Naive thymus-derived CD8-positive, alpha-beta T cell (primary cell): ENCODE data around the gene CTNND1. TPM values are rescaled to one million over a fixed set of nuclear protein-coding genes. Genes with fewer than 3 reads are reported as not detected.

Experiments
- ATAC-seq, 2 donors: fragments of 150-1000 bp; cut with Tn5 transposase in 1 of 2; sonication (Bioruptor Pico), chemical (Tn5 transposase) in 1 of 2; 1 replicate in 1 of 2; 2 replicates in 1 of 2; pipeline ENCODE4 v1.10.0; 2021; ENCODE audit warnings: mild to moderate bottlenecking in 2 of 2, moderate library complexity in 2 of 2
- POLR2A ChIA-PET: fragments of 350-600 bp; sonication (Branson Sonifier 250); formaldehyde crosslinking; loops from one replicate; lab custom pipeline; 2021; ENCODE audit warnings: antibody characterized with exemption; lab: Charles Lee
- DNase-seq, 10 donors: peaks; one replicate each; pipeline versions ENCODE4 v3.0.0 to v3.0.0-alpha.2; 2020 to 2022
- H3K27ac Mint-ChIP-seq, 10 donors: one replicate each; pipeline ENCODE4 v1.8.0; 2020 to 2022; ENCODE audit warnings: mild to moderate bottlenecking in 10 of 10, mixed read lengths in 10 of 10, moderate library complexity in 4 of 10, inconsistent platforms in 1 of 10
- H3K27me3 Mint-ChIP-seq, 5 donors: one replicate each; pipeline ENCODE4 v1.8.0; 2021 to 2022; ENCODE audit warnings: mixed read lengths in 5 of 5
- H3K36me3 Mint-ChIP-seq, 3 donors: one replicate each; pipeline ENCODE4 v1.8.0; 2020 to 2022; ENCODE audit warnings: mixed read lengths in 3 of 3, mild to moderate bottlenecking in 2 of 3, inconsistent platforms in 1 of 3
- H3K4me1 Mint-ChIP-seq, 4 donors: one replicate each; pipeline ENCODE4 v1.8.0; 2021 to 2022; ENCODE audit warnings: mixed read lengths in 4 of 4
- H3K4me3 Mint-ChIP-seq, 10 donors: one replicate each; pipeline ENCODE4 v1.8.0; 2020 to 2022; ENCODE audit warnings: mild to moderate bottlenecking in 10 of 10, mixed read lengths in 10 of 10, moderate library complexity in 6 of 10, inconsistent platforms in 1 of 10
- H3K9me3 Mint-ChIP-seq, 9 donors: one replicate each; pipeline ENCODE4 v1.8.0; 2020 to 2022; ENCODE audit warnings: mixed read lengths in 9 of 9, mild to moderate bottlenecking in 3 of 9, inconsistent platforms in 1 of 9, moderate library complexity in 1 of 9
- polyA plus RNA-seq, 3 donors: library from polyadenylated mRNA; unstranded; fragments of 300-500 nt; fragmentation: Illumina TruSeq; gene quantifications; one replicate each; pipeline ENCODE4 v1.2.3, GENCODE V29; 2021
- total RNA-seq, 8 experiments: library from RNA in 2 of 8; stranded (reverse) in 2 of 8; gene quantifications; one replicate each; pipeline ENCODE4 v1.2.3 and lab custom pipeline; 2021 to 2026

CTNND1 gene
- total and polyA plus RNA-seq, 5 experiments from 2014 or later, result 1.3 to 19.1 (median 1.5) TPM

GRCh38 chr11:57785072-57785471 lies 23.5 kb downstream of the CTNND1 start:
- Mint-ChIP-seq H3K27me3 (no peaks in the 10 kb centered on the region), H3K27ac (peak overlapping the region in 3 of 10 donors; percentile 45 to 53 (median 52)), H3K36me3 (peaks cover 0 to 2% (median 0%) of the 10 kb centered on the region in 3 donors), H3K9me3 (no peaks in the 10 kb centered on the region), H3K4me1 (peaks cover 10 to 57% (median 21%) of the 10 kb centered on the region in 4 donors), H3K4me3 (no peak overlapping the region)
- ATAC-seq (no peak), DNase-seq (no peak)
- POLR2A ChIA-PET, result interaction anchor here (1.0 kb wide), 1 partner anchor 44 kb away, joined by 3 read pairs; the partner anchor contains the start of gene SELENOH

DNA sequence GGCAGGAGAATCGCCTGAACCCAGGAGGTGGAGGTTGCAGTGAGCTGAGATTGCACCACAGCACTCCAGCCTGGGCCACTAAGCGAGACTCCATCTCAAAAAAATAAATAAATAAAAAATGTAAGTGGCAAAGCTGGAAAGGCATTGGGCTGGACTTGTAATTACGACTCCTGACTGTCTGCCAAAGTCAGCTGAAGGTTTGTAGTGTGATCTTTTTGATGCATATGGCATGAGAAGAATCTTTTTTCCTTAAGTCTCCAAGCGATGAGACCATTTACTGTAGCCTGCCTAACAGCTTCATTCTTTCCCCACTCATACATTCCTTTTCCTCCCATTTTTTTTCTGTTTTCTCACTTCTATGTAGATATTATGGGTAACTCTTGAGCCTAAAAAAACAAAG lies 24.8 kb downstream of the CTNND1 start:
- no peaks in the 10 kb centered on the region for H3K36me3 Mint-ChIP-seq
- no peak overlapping the region for H3K4me3 Mint-ChIP-seq
- DNase-seq (no peak), ATAC-seq (no peak)
- POLR2A ChIA-PET, result interaction anchor here (0.6 kb wide), 3 partner anchors 12 to 739 kb away, joined by 3 read pairs; no protein-coding TSS in a partner anchor
- no peaks in the 10 kb centered on the region for H3K27me3 Mint-ChIP-seq
- no peaks in the 10 kb centered on the region for H3K9me3 Mint-ChIP-seq
- H3K27ac Mint-ChIP-seq, result peak overlapping the region in 1 of 10 donors; percentile 38
- H3K4me1 Mint-ChIP-seq, result peaks cover 10 to 58% (median 19%) of the 10 kb centered on the region in 4 donors

- POLR2A ChIA-PET, result no interaction called here
- Mint-ChIP-seq H3K36me3 (no peaks in the 10 kb centered on the region), H3K27me3 (no peaks in the 10 kb centered on the region), H3K4me1 (peaks cover 10 to 58% (median 20%) of the 10 kb centered on the region in 4 donors), H3K4me3 (no peak overlapping the region), H3K27ac (peak overlapping the region in 2 of 10 donors; percentile 29 to 38), H3K9me3 (no peaks in the 10 kb centered on the region)
- no peak for DNase-seq
- no peak for ATAC-seq
Observed at GRCh38 chr11:57787006-57787604, 25.5 kb downstream of the CTNND1 start.

DNA sequence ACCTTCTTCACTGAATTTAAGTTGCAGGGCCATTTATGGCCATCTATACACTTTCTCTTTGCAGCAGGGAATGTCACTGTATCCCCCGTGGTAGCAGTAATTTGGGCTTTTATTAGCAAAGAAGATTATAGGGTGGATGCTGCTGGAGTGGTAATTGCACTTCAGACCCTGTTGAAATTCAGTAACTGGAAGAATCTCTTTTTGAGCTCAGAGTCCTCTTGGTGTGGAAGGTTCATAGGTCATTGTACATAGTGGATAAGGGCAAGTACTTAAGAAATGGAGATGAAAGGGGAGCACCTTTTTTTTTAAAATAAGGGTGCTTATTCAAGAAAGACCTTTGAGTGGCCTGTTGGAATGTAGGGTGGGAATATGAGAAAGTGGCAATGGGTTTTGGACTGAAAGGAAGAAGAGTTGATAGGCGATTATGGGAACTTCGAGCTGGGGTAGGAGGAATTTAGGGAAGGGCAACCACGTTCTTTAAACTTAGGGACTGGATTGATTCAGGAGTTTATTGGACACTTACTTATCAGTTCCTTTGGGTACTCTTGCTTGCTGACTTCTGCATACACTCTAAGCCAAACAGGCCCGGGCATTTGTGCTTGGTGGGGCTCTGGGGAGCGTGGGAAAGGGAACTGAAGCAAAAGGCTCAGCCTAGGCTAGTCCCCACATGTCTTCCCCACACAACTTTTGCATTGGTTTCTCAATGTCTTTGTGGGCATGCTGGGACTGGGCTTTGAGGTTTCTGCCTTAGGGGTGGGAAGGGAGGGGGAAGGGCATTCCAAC lies 26.5 kb downstream of the CTNND1 start:
- H3K27me3 Mint-ChIP-seq, result peaks cover 0 to 2% (median 0%) of the 10 kb centered on the region in 5 donors
- peak overlapping the region in 3 of 10 donors; percentile 16 to 61 (median 45) for H3K27ac Mint-ChIP-seq
- DNase-seq (no peak), ATAC-seq (no peak)
- POLR2A ChIA-PET, result interaction anchor here (0.6 kb wide), 1 partner anchor 188 kb away, joined by 4 read pairs; no protein-coding TSS in a partner anchor
- peaks cover 11 to 60% (median 26%) of the 10 kb centered on the region in 4 donors for H3K4me1 Mint-ChIP-seq
- no peaks in the 10 kb centered on the region for H3K36me3 Mint-ChIP-seq
- H3K9me3 Mint-ChIP-seq, result no peaks in the 10 kb centered on the region
- H3K4me3 Mint-ChIP-seq, result no peak overlapping the region

- H3K27ac Mint-ChIP-seq, result no peak overlapping the region
- H3K4me3 Mint-ChIP-seq, result no peak overlapping the region
- H3K9me3 Mint-ChIP-seq, result no peaks in the 10 kb centered on the region
- H3K4me1 Mint-ChIP-seq, result peaks cover 14 to 66% (median 31%) of the 10 kb centered on the region in 4 donors
- ATAC-seq, result no peak
- no peak for DNase-seq
- POLR2A ChIA-PET, result interaction anchor here (0.6 to 1.1 kb wide), 2 partner anchors 8 to 189 kb away, joined by 4 to 5 read pairs; no protein-coding TSS in a partner anchor
- no peaks in the 10 kb centered on the region for H3K36me3 Mint-ChIP-seq
- peaks cover 0 to 2% (median 0%) of the 10 kb centered on the region in 5 donors for H3K27me3 Mint-ChIP-seq
Observed at GRCh38 chr11:57788703-57789088, 27.1 kb downstream of the CTNND1 start.

DNA sequence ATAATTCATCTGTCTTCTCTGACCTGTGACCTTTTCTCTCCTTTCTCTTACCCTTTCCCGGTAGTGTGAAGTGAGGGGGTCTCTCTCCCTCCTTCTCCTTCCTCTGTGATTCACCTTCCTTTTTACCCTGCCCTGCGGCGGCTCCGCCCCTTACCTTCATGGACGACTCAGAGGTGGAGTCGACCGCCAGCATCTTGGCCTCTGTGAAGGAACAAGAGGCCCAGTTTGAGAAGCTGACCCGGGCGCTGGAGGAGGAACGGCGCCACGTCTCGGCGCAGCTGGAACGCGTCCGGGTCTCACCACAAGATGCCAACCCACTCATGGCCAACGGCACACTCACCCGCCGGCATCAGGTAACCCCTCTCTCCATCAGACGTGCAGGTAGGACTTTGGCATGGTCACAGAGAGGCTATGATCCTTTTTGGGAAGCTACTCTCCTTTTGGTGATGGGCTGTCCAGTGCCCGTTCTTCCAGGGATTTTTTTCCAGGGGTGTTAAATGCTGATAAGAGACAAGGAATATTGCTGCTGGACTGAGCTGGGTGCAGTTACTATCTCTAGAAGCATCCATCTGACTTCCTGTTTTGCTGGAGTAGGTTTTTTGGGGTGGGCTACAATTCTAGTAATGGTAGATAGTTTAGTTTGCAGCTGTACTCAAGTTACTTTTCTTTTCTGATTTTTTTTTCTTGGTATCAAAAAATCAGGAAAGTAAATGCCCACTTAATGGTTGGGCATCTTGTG lies 29.9 kb downstream of the CTNND1 start:
- peaks cover 20 to 64% (median 39%) of the 10 kb centered on the region in 4 donors for H3K4me1 Mint-ChIP-seq

GRCh38 chr11:57792060-57792541 lies 30.5 kb downstream of the CTNND1 start:
- Mint-ChIP-seq H3K4me3 (peak overlapping the region; percentile 55 to 88 (median 82)), H3K4me1 (peaks cover 20 to 58% (median 39%) of the 10 kb centered on the region in 4 donors), H3K9me3 (no peaks in the 10 kb centered on the region), H3K36me3 (peaks cover 0 to 15% (median 4%) of the 10 kb centered on the region in 3 donors), H3K27me3 (peaks cover 0 to 2% (median 0%) of the 10 kb centered on the region in 5 donors), H3K27ac (peak overlapping the region; percentile 94 to 98 (median 97))
- ATAC-seq (peak; percentile 93 to 96), DNase-seq (peak; percentile 72 to 94 (median 82))
- POLR2A ChIA-PET, result interaction anchor here (0.5 to 2.0 kb wide), 7 partner anchors 13 to 1499 kb away, joined by 3 to 17 read pairs (median 3); partner anchors contain the start of genes MED19, SELENOH and TMX2

More for the DNA sequence above, 29.9 kb downstream of the CTNND1 start:
- peaks cover 0 to 2% (median 0%) of the 10 kb centered on the region in 5 donors for H3K27me3 Mint-ChIP-seq
- H3K27ac Mint-ChIP-seq, result peak overlapping the region; percentile 94 to 98 (median 97)
- DNase-seq (no peak), ATAC-seq (peak; percentile 9 to 14)
- peak overlapping the region; percentile 55 to 88 (median 82) for H3K4me3 Mint-ChIP-seq
- peaks cover 0 to 12% (median 3%) of the 10 kb centered on the region in 3 donors for H3K36me3 Mint-ChIP-seq
- POLR2A ChIA-PET, result interaction anchor here (0.5 to 2.0 kb wide), 4 partner anchors 12 to 79 kb away, joined by 3 to 17 read pairs (median 6); partner anchors contain the start of genes MED19, SELENOH and TMX2
- H3K9me3 Mint-ChIP-seq, result no peaks in the 10 kb centered on the region

GRCh38 chr11:57792870-57793269 lies 31.3 kb downstream of the CTNND1 start:
- no peaks in the 10 kb centered on the region for H3K9me3 Mint-ChIP-seq
- peaks cover 0 to 2% (median 0%) of the 10 kb centered on the region in 5 donors for H3K27me3 Mint-ChIP-seq
- ATAC-seq, result no peak
- DNase-seq, result no peak
- POLR2A ChIA-PET, result interaction anchor here (0.6 to 2.0 kb wide), 5 partner anchors 40 to 1498 kb away, joined by 3 to 17 read pairs (median 3); partner anchors contain the start of gene SELENOH
- peaks cover 0 to 15% (median 4%) of the 10 kb centered on the region in 3 donors for H3K36me3 Mint-ChIP-seq
- peak overlapping the region; percentile 60 to 98 (median 96) for H3K27ac Mint-ChIP-seq
- H3K4me3 Mint-ChIP-seq, result peak overlapping the region; percentile 55 to 88 (median 80)
- peaks cover 20 to 53% (median 39%) of the 10 kb centered on the region in 4 donors for H3K4me1 Mint-ChIP-seq

- DNase-seq, result peak in 1 of 10 donors; percentile 11
- no peak for ATAC-seq
- no peaks in the 10 kb centered on the region for H3K9me3 Mint-ChIP-seq
- peaks cover 0 to 16% (median 4%) of the 10 kb centered on the region in 3 donors for H3K36me3 Mint-ChIP-seq
- H3K27ac Mint-ChIP-seq, result peak overlapping the region; percentile 79 to 98 (median 96)
- peaks cover 0 to 2% (median 0%) of the 10 kb centered on the region in 5 donors for H3K27me3 Mint-ChIP-seq
- POLR2A ChIA-PET, result interaction anchor here (0.7 kb wide), 1 partner anchor 61 kb away, joined by 4 read pairs; no protein-coding TSS in a partner anchor
- H3K4me1 Mint-ChIP-seq, result peaks cover 20 to 51% (median 41%) of the 10 kb centered on the region in 4 donors
- peak overlapping the region; percentile 4 to 88 (median 80) for H3K4me3 Mint-ChIP-seq
Observed at GRCh38 chr11:57793351-57794115, 31.9 kb downstream of the CTNND1 start.

- Mint-ChIP-seq H3K27ac (peak overlapping the region; percentile 5 to 90 (median 82)), H3K27me3 (no peaks in the 10 kb centered on the region), H3K4me3 (no peak overlapping the region), H3K36me3 (peaks cover 3 to 32% (median 4%) of the 10 kb centered on the region in 3 donors), H3K9me3 (no peaks in the 10 kb centered on the region), H3K4me1 (peaks cover 11 to 39% (median 34%) of the 10 kb centered on the region in 4 donors)
- DNase-seq (no peak), ATAC-seq (no peak)
- POLR2A ChIA-PET, result interaction anchor here (0.6 to 3.2 kb wide), 8 partner anchors 21 to 144 kb away, joined by 3 to 28 read pairs (median 6); partner anchors contain the start of genes MED19, SELENOH, TMX2 and ZDHHC5
Observed at GRCh38 chr11:57798905-57799559, 37.4 kb downstream of the CTNND1 start.
